ENCODE data around the gene RASSF3.

GRCh38 chr12:64707926-64708325, 97.6 kb downstream of the RASSF3 start:
- TF ChIP-seq, protein P1, sequence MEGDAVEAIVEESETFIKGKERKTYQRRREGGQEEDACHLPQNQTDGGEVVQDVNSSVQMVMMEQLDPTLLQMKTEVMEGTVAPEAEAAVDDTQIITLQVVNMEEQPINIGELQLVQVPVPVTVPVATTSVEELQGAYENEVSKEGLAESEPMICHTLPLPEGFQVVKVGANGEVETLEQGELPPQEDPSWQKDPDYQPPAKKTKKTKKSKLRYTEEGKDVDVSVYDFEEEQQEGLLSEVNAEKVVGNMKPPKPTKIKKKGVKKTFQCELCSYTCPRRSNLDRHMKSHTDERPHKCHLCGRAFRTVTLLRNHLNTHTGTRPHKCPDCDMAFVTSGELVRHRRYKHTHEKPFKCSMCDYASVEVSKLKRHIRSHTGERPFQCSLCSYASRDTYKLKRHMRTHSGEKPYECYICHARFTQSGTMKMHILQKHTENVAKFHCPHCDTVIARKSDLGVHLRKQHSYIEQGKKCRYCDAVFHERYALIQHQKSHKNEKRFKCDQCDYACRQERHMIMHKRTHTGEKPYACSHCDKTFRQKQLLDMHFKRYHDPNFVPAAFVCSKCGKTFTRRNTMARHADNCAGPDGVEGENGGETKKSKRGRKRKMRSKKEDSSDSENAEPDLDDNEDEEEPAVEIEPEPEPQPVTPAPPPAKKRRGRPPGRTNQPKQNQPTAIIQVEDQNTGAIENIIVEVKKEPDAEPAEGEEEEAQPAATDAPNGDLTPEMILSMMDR (conservative IDR thresholded peaks at IDR 0.05 in 1 of 2, IDR thresholded peaks at IDR 0.05 in 1 of 2; ENCODE audit: extremely low read depth in 1 of 2, insufficient read depth in 1 of 2, low read depth in 1 of 2, low read length in 2 of 2) = no peak
- no peak for TF ChIP-seq EZH2 (IDR thresholded peaks at IDR 0.05; ENCODE audit: borderline replicate concordance, low read length)
